Calu3 (cell line): ENCODE measurements around the gene PRPF40A. TPM values are rescaled to one million over a fixed set of nuclear protein-coding genes. Genes with fewer than 3 reads are reported as not detected.

Experiments used
- BruUV-seq: library from RNA; stranded (reverse); fragments of 400-500 nt; replicated peaks from 2 replicates; lab custom pipeline; 2021; lab: Mats Ljungman, UMichigan
- CTCF ChIA-PET: fragments of 300-600 bp; sonication (Branson Sonifier 250); formaldehyde crosslinking; loops from one replicate; lab custom pipeline; 2022; ENCODE audit warnings: antibody characterized with exemption; lab: Charles Lee
- DNase-seq: peaks from one replicate; pipeline ENCODE4 v3.0.0; 2022
- H3K27ac Mint-ChIP-seq: one replicate; pipeline ENCODE4 v1.8.0; 2022; ENCODE audit warnings: mixed read lengths; ENCODE audit not compliant: unreplicated experiment
- H3K27me3 Mint-ChIP-seq: one replicate; pipeline ENCODE4 v1.8.0; 2022; ENCODE audit warnings: mixed read lengths; ENCODE audit not compliant: unreplicated experiment
- H3K36me3 Mint-ChIP-seq: one replicate; pipeline ENCODE4 v1.8.0; 2022; ENCODE audit warnings: mild to moderate bottlenecking, moderate library complexity, mixed read lengths; ENCODE audit not compliant: insufficient read depth, unreplicated experiment
- H3K4me1 Mint-ChIP-seq: one replicate; pipeline ENCODE4 v1.8.0; 2022; ENCODE audit warnings: mild to moderate bottlenecking, low read depth, mixed read lengths; ENCODE audit not compliant: unreplicated experiment
- H3K4me3 Mint-ChIP-seq: one replicate; pipeline ENCODE4 v1.8.0; 2022; ENCODE audit warnings: mild to moderate bottlenecking, low read depth, moderate library complexity, mixed read lengths; ENCODE audit not compliant: unreplicated experiment
- H3K9me3 Mint-ChIP-seq: one replicate; pipeline ENCODE4 v1.8.0; 2022; ENCODE audit warnings: low read depth, mixed read lengths; ENCODE audit not compliant: unreplicated experiment
- intact Hi-C: fragments of 100-400 bp; cut with micrococcal nuclease; formaldehyde crosslinking; loops from one replicate; pipeline ENCODE4 v1.10.0; 2022; ENCODE audit not compliant: unreplicated experiment
- total RNA-seq: library from RNA; stranded (reverse); gene quantifications from 2 replicates; pipeline ENCODE4 v1.2.3, GENCODE V29; 2022
- TF ChIP-seq, protein P1 (sequence below): fragments of 200-600 bp; IDR thresholded peaks from one replicate; pipeline ENCODE4 v1.8.0; 2022; ENCODE audit warnings: antibody characterized with exemption; ENCODE audit not compliant: unreplicated experiment

The PRPF40A gene
- total RNA-seq, 1 experiment from 2014 or later: 118 TPM

DNA sequence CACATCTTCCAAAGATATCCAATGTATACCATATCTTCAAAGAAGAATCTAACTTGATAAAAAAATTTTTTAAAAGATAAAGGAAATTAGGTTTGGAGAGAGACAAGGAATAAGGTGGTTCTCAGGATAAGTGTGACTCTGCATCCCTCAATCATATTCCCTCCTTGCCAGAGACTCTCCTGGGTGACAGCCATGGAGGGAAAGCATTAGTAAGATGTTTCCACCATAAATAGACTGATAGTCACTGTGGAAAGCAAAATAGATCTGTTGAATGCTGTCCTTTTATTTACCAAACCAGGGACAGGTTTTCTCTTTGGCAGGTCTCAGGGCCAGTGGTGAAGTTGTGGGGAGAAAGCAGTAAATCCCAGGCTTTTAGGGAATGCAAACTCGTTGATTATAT is 107.6 kb downstream of the PRPF40A start:
- TF ChIP-seq, protein P1, sequence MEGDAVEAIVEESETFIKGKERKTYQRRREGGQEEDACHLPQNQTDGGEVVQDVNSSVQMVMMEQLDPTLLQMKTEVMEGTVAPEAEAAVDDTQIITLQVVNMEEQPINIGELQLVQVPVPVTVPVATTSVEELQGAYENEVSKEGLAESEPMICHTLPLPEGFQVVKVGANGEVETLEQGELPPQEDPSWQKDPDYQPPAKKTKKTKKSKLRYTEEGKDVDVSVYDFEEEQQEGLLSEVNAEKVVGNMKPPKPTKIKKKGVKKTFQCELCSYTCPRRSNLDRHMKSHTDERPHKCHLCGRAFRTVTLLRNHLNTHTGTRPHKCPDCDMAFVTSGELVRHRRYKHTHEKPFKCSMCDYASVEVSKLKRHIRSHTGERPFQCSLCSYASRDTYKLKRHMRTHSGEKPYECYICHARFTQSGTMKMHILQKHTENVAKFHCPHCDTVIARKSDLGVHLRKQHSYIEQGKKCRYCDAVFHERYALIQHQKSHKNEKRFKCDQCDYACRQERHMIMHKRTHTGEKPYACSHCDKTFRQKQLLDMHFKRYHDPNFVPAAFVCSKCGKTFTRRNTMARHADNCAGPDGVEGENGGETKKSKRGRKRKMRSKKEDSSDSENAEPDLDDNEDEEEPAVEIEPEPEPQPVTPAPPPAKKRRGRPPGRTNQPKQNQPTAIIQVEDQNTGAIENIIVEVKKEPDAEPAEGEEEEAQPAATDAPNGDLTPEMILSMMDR: no peak
- CTCF ChIA-PET: no interaction called here
- intact Hi-C loops: no loop called here
- BruUV-seq: no TSS peak
- no peaks in the 10 kb centered on the region for H3K27me3 Mint-ChIP-seq
- DNase-seq: no peak
- peaks cover 3% of the 10 kb centered on the region for H3K4me1 Mint-ChIP-seq
- peaks cover 4% of the 10 kb centered on the region for H3K36me3 Mint-ChIP-seq
- H3K4me3 Mint-ChIP-seq: no peak overlapping the region
- no peaks in the 10 kb centered on the region for H3K9me3 Mint-ChIP-seq
- H3K27ac Mint-ChIP-seq: no peak overlapping the region

DNA sequence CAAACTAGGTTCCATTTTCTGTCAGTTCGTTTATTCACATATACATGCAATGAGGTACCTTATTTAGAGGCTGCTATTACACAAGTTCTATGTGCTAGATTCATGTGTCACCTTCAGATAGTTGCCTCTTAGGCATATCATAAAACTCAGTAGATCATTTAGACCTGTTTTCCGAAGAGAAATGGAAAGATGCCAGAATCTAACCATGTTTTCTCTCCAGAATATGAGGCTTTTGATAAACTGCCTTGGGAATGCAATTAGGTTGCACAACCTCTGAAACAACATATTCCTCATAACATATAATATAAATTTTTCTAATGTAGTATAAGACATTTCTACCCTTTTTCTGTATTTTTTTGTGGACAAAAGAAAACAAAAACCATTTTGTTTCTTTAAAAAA is 108.1 kb downstream of the PRPF40A start:
- TF ChIP-seq, protein P1: no peak
- no TSS peak for BruUV-seq
- CTCF ChIA-PET: no interaction called here
- Mint-ChIP-seq H3K4me3 (no peak overlapping the region), H3K4me1 (no peaks in the 10 kb centered on the region), H3K9me3 (no peaks in the 10 kb centered on the region), H3K27ac (no peak overlapping the region), H3K36me3 (peaks cover 4% of the 10 kb centered on the region), H3K27me3 (no peaks in the 10 kb centered on the region)
- intact Hi-C loops: no loop called here
- no peak for DNase-seq

DNA sequence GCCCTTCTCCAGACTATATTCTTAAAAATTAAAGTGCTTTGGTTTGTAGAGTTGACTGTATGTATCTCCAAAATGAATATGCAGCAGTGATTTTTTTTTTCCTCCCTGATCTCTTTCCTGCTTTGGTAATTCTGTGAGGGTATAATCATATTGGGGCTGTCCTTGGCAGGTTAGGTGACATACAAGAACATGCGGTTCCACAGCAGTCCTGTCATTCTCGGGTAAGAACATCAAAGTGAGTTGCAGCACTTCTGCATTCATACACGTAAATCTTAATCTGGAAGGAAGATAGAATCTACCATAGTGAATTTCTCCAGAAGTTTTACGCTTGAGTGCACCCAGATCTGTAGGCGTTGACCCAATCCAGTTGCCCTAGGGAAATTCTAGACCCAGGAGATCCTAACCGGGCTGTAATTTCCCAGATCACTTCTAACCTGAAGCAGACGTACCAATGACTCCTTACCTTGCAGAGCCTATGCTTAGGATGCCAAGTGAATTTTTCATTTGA is 109.4 kb downstream of the PRPF40A start:
- BruUV-seq: no TSS peak
- H3K4me1 Mint-ChIP-seq: no peaks in the 10 kb centered on the region
- no peaks in the 10 kb centered on the region for H3K9me3 Mint-ChIP-seq
- H3K36me3 Mint-ChIP-seq: peaks cover 4% of the 10 kb centered on the region
- no peak for DNase-seq
- H3K27ac Mint-ChIP-seq: no peak overlapping the region
- TF ChIP-seq, protein P1: no peak
- intact Hi-C loops: no loop called here
- no peaks in the 10 kb centered on the region for H3K27me3 Mint-ChIP-seq
- CTCF ChIA-PET: no interaction called here
- no peak overlapping the region for H3K4me3 Mint-ChIP-seq

DNA sequence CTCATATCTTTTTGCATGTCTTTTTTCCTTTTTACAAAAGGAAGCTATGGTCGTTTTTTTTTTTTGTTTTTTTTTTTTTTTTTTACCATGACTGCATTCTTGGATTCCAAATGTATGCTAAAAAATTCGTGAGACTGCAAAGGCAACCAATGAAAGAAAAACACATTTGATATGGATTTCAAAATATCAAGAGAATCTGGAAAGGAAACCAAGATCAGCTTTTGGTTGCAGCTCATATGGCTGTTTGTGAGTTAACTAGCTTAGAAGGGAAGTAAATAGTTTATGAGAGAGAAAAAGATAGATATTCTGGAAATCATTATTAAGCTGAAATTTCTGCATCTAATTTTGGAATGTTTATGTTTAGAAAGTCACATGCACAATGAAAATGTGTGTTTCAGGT is 110.3 kb downstream of the PRPF40A start:
- Mint-ChIP-seq H3K27me3 (no peaks in the 10 kb centered on the region), H3K27ac (no peak overlapping the region), H3K4me3 (no peak overlapping the region), H3K36me3 (peaks cover 3% of the 10 kb centered on the region), H3K9me3 (no peaks in the 10 kb centered on the region), H3K4me1 (no peaks in the 10 kb centered on the region)
- CTCF ChIA-PET: interaction anchor here (0.6 to 0.7 kb wide), 3 partner anchors 9 to 431 kb away, joined by 3 to 7 read pairs (median 4); partner anchors contain the start of gene STAM2
- TF ChIP-seq, protein P1: no peak
- no peak for DNase-seq
- intact Hi-C loops: no loop called here
- BruUV-seq: no TSS peak
